GM12875 (cell line): Measurements from ENCODE around the gene COL28A1.

Source experiments
- H3K4me3 ChIP-seq: one replicate; pipeline ENCODE4 v1.5.1; 2011; ENCODE audit warnings: low read depth, low read length, control low read depth
- CTCF ChIP-seq: IDR thresholded peaks from 2 replicates; pipeline ENCODE4 v1.5.1; 2011; ENCODE audit warnings: low read depth, mild to moderate bottlenecking, control low read depth, inconsistent platforms, low read length, moderate library complexity, borderline replicate concordance; ENCODE audit not compliant: insufficient read depth

The COL28A1 gene

GRCh38 chr7:7566651-7567611, 31.3 kb upstream of the COL28A1 start, which contains the start of gene MIOS:
Gene MIOS, plus strand, starts transcription at chr7:7566884. Its CDS starts 5,592 bp downstream, at chr7:7572476.
- peak within 1 kb of the TSS; percentile 71 for H3K4me3 ChIP-seq
- no peak for TF ChIP-seq CTCF

GRCh38 chr7:7565746-7566650, 30.3 kb upstream of the COL28A1 start:
- peak overlapping the region; percentile 71 for H3K4me3 ChIP-seq
- no peak for TF ChIP-seq CTCF

GRCh38 chr7:7565018-7565680, 29.5 kb upstream of the COL28A1 start:
- TF ChIP-seq CTCF: no peak
- H3K4me3 ChIP-seq: no peak overlapping the region

GRCh38 chr7:7564323-7564780, 28.7 kb upstream of the COL28A1 start:
- TF ChIP-seq CTCF: no peak
- no peak overlapping the region for H3K4me3 ChIP-seq

GRCh38 chr7:7563813-7564212, 28.1 kb upstream of the COL28A1 start:
- no peak for TF ChIP-seq CTCF
- H3K4me3 ChIP-seq: no peak overlapping the region

- no peak for TF ChIP-seq CTCF
- no peak overlapping the region for H3K4me3 ChIP-seq
These were observed 27.6 kb upstream of the COL28A1 start for GRCh38 chr7:7563269-7563668.
